ENCODE results near the gene TRIM63.
"Not testable (repeated sequence)": the region's sequence is repeated elsewhere in the genome, so short reads cannot be mapped to it uniquely, and the experiment has no call there.

The TRIM63 gene

DNA sequence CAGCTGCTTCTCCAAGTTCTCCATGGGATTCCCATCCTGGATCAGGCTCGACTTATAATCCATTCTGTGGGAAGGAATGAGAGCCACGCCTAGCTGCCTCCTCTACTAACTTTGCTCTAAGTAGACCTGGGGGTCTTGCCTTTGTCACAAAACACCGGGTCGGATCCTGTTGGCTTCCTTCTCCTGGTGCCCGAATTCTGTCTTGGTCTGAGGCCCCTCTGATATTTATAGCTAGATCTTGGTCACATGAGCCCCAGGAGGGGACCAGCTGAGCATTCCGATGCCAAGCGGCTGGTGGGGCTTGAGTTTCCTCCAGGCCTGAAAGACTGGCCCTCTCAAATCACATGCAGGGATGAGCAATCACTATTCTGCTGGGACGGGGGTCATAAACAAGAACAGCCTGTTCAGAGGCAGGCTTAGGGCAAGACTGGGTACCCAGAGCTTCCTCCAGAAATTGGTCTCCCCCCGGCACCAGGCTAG lies at the start of gene TRIM63:
TSS of gene TRIM63 (minus strand) at position 199 of the 480 bp plus-strand sequence. CDS start at position 63, 136 bp downstream.
- FAIRE-seq = no peak

DNA sequence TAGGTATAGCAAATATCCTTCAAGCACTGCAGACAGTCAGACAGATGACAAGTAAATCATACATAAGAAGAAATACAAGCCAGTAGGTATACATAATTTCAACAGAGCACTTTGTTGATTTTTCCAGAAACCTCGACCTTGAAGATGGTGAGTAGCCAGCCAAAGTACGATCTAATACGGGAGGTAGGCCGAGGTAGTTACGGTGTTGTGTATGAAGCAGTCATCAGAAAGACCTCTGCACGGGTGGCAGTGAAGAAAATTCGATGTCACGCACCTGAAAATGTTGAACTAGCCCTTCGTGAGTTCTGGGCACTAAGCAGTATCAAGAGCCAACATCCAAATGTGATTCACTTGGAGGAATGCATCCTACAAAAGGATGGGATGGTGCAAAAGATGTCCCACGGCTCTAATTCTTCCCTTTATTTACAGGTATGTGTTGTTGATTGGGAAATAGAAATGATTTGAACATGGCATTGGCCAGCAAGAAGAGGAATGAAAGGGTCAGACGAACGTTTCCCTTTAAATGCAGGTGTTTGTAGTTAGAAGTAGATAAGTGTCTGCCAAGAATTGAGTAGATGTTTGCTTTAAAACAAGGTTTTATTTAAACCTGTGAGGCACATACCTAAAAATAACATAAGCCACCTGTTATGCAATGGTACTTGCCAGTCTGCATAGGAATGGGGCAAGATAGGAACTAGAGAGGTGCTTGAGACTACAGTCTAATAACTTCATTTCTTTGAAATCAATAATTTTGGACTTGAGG lies 46.9 kb upstream of the TRIM63 start:
- no peak for FAIRE-seq

DNA sequence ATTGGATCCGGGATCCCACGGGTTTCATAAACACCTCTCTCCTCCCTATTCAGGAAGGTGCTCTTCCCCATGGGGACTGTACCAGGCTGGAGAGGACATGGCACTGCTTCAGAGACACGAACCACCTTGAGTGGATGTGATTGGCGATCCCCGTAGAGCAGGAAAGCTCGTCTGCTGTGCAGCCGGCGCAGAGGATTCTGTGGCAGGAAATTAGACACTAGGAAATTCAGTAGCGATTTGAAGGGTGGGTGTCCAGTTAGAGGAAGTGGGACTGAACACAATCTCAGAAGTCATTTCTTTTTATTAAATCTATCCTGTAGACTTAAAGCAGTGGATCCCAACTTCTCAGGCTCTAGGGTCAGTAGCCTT lies 45.0 kb upstream of the TRIM63 start:
- no peak for FAIRE-seq

DNA sequence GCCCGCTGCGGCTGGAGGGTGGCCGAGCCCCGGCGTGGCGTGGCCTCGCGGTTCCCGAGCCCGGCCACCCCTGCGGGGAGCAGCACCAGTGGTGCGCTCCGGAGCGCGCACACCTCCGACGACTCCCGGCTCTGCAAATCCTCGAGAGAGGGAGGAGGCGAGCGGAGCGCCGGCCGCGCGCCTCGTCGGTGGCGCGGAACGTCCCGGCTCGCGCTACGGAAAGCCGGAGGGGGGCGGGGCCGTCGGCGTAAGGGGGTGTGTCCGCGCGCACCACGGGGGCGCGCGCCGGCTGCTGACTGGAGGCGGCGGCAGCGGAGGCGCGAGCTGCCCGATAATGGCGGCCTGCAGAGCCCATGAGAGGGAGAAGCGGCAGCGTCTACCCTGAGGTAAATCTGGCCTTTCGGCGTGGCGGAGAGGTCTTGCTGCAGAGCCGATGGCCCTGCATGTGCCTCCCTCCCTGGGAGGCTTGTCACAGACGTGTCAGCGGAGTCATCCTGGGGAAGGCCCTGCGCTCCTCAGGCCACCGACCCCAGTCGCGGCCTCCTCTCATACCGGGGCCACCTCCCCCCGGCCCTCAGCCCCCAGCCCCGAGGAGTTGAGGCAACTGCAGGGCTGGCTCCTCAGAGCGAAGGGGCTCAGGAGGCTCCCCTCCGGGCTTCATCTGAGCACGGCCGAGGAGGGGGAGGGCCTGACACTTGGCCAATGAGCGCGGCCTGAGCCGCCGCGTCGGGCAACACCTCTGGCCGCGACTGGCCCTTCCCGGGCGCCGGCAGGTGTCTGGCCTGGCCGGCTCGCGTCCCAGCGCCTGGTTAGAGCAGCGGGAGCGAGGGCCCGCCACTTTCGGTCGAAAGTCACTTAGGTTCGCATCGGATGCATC lies 44.3 kb upstream of the TRIM63 start, which contains the start of gene PDIK1L:
TSS of gene PDIK1L (plus strand) at position 295 of the 877 bp plus-strand sequence. CDS start 2,485 bp downstream, outside the sequence.
- FAIRE-seq = no peak

DNA sequence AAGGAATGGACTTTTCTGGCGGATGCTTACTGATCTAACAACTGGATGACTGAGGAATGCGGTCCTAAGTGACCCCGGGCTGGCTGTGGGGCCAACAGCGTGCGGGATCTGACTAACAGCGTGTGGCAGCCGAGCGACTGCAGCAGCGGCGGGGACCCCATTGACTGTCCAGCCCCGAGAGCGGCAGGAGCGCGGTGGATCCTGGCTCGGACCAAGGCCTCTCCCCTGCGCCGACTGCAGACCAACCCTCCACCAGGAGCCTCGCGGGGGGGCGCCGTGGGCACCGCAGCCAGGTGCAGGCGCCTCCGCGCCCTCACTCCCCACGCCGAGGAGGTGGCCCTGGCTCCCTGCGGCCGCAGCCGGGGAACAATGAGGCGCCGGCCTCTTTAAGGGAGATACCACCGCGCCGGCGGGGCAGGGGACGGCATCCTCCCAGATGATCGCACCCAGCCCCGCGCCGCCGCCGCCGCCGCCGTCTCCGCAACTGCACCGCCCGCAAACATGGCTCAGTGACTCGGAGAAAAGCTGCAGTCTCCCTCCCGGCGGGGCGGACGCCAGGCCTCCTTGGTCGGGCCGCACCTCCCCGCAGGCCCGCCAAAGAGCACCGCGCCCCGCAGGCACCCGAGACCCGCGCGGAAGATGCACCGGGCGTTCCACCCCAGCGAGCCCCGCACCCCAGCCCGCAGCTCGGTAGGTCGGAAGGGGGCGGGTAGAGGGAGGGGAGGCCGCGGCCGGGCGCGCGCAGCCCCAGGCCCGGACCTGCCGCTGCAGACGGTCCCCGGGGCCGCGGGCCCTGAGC lies 43.5 kb upstream of the TRIM63 start:
- FAIRE-seq = no peak

DNA sequence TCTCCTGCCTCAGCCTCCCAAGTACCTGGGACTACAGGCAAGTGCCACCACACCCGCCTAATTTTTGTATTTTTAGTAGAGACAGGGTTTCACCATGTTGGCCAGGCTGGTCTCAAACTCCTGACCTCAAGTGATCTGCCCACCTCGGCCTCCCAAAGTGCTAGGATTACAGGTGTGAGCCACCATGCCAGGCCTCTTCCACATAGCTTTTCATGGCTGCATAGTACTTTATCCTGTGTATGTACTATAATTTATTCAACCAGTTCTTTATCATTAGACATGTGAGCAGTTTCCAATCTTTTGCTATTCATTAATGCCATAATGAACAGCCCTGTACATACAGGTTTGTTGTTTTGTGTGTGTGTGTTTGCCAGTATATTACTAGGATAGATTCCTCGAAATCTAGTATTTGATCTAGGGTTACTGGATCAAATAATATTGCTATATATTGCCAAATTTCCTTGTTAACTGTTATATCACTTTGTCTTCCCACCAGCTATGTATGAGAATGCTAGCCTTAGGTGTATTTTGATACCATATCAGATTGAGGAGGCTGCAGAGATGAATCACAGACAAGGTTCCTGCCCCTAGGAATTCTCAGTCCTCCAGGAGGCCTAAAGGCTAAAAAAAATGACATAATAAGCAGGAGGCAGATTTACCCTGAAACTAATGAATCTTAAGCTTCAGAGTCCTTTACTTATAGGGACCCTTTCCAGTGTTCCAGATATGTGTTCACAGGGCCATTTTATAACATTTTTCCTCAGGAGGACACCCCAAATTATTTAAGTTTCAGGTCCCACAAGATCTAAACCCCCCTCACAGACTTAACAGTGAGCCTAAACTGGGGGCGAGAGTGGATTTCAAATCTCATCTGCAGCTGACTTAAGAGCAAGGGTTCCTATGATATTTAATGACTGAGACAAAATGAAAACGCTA lies 42.1 kb upstream of the TRIM63 start:
- no peak for FAIRE-seq

DNA sequence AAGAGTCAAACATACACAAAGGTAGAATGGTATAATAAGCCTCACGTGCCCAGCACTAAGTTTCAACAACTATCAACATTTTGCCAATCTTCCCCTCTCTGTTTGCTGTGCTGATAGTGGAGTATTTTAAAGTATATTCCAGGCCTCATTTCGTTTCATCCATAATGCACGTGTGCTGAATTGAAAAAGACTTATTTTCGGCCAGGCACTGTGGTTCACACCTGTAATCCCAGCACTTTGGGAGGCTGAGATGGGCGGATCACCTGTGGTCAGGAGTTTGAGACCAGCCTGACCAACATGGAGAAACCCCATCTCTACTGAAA lies 37.8 kb upstream of the TRIM63 start:
- FAIRE-seq = not testable (repeated sequence)

DNA sequence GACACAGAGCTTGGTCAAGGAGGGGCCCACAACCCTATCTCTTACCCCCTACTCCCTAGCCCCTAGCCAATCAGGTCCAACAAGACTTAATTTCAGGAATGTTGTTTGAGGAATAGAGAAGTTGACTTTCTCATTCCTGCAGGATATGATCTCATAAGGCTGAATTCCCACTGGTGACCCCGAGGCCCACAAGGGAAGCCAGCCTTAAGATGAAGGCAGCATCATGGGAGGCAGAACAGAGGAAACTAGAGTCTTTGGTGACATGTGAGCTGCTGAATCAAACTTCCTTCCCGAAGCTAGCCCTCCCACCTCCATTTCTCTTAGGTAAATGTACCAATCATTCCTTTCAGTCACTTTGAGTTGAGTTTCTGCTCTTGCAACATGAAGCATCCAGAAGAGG lies 35.1 kb upstream of the TRIM63 start:
- no peak for FAIRE-seq

DNA sequence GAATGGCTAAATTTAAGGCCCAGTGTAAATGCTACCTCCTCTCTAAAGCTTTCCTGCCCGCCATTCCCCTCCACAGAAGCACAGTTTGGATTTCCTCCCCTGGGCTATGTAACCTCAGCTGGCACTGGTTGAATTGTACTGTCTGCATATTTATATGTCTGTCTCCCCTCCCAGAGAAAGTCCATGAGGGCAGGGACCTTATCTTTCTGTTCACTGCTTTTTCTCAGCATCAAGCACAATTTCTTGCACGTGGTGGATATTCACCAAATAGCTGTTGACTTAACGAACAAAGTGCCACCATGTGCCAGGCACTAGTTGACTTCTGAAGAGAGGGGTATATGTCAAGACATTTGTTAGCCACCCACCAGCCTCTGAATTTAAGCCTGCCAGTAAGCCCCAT lies 34.7 kb upstream of the TRIM63 start:
- FAIRE-seq = no peak

DNA sequence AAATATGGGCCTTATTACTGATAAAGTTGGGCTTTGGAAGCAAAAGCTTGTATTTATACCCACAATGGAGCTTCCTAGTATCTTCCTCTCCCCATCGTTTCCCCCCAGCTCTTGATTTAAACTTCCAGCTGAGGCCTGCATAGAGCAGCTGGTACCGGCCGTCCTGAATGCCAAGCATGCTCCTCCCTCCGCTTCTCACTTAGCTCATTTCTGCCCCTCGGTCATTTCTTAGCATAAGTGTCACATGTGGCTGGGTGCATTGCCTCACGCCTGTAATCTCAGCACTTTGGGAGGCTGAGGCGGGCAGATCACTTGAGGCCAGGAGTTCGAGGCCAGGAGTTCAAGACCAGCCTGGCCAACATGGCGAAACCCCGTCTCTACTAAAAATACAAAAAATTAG lies 32.8 kb upstream of the TRIM63 start:
- FAIRE-seq = not testable (repeated sequence)

DNA sequence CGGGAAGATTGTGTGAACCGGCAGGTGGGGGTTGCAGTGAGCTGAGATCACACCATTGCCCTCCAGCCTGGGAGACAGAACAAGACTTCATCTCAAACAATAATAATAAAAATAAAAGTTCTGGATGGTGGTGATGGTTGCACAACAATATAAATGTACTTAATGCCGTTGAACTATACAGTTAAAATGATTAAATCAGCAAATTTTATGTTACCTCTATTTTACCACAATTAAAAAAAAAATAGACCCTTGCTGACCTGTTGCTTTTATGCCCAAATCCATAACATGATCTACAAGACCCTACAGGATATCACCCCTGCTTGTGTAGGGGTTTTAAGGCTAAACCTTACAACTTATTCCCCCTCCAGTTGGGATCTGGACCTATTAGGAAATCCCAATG lies 32.4 kb upstream of the TRIM63 start:
- FAIRE-seq = no peak

DNA sequence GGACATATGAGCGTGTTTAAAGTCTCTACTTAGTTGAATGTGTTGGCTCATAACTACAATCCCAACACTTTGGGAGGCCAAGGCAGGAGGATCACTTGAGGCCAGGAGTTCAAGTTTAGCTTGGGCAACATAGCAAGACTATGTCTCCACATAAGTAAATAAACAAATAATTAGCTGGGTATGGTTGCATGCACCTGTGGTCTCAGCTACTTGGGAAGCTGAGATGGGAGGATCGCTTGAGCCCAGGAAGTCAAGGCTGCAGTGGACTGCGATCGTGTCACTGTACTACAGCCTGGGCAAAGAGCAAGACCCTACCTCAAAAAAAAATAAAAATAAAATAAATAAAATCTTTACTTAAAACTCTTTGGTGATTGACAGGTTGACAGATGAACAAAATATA lies 31.2 kb upstream of the TRIM63 start:
- FAIRE-seq = no peak

DNA sequence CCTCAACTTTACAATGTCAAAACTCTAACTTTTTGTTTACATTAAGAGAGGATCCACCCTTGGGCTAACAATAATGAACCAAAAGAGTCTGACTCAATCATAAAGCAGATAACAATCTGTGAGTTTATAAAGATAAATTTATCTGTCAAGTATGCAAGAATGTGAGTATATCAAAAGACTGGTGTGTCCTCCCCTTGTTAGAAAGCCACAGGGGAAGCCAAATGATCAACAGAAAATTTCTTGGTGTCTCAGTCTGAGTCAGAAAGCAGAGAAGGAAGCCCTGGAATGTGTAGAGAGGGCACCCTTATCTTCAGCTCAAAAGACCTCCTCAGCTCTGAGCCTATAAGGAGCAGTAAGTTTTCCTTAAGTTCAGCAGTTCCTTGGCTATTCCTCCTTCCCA lies 30.3 kb upstream of the TRIM63 start:
- FAIRE-seq = no peak

DNA sequence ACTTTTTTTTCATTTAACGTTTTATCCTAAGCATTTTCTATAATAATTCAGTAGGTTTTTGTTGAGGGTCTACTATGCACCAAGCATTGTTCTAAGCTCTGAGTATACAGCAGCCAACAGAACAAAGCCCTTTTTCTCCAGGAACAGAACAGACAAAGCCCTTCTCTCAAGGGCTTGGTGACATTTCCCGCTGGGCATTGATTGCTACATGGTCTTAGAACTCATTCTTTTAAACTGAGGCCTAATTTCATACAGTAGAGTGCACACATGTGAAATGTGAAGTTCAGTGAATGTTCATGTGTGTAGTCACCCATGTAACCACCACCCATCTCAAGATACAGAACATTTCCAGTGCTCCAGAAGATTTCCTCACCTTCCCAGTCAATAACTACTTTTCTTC lies 29.0 kb upstream of the TRIM63 start:
- FAIRE-seq = no peak

DNA sequence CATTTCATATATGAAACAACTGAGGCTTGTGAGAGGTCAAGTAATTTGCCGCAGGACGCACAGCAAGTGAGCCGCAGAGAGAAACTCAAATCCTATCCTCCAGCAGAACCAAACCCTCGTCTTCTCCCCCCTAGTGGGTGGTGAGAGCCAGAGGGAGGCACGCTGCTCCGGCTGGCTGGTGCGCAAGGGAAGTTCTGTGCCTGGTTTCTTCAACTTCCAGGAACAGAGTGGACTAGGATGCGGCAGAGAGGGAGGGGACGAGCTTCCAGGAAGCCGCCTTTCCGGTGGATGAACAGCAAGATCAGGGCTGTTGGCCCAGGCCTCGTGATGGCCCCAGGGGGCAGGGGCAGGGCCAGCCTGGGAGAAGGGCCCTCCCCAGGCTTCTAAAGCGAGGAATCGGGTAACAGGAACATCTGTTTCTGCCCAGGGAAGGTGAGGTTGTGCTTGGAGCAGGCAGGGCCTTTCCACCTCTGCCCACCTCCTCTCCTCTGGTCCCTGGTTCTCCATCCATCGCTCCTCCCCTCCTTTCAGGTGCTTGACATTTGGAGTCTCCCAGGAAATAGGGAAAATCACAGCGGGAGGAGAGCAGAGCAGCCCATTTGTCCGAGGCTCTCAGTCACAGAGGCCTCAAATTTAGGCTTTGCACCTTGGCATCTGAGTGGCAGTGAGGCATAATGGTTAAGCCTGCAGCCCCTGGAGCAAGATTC lies 27.4 kb upstream of the TRIM63 start:
- FAIRE-seq = no peak

DNA sequence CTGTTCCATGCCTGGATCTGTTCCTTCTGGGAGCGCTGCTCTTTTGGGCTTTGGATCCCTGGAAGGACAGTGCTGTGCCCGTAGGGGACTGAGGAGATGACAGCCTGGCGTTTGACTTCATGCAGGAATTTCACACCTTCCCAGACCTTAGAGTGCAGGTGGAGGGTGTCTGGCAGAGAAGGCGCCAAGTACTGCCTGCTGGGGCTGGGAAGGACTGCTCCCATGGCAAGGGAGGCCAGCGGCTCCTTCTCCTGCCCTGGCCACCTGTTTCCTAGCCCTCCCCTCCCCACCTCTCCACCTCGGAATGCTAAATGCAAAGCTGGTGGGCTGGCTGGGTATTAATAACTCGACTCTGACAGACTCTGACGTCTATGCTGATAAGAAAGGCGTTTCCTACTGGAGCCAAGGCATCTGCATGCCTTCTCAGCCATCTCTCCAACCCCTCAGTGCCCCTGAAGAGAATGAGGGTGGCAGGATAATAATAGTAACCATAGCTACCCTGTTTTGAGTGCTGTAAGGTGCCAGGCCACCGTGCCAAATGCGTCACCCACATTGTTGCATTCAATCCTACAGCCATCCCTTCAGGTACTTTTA lies 26.7 kb upstream of the TRIM63 start:
- no peak for FAIRE-seq

DNA sequence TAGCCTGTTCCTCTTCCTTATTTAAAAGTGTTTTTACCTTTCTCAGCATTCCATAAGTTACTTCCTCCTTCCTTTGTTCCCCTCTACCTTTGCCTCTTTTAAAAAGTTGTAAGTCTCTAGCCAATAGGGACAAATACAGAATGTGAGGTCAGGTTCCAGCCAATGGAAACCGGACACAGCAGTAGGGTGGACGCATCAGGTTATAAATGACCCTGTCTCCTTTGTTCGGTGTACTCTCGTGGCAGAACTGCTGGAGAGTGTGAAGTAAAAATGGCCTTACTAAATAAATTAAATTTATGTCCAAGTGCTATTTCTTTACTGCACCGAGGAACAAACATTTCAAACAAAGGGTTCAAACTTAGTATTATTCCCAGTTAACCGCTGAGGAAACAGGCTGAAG lies 26.1 kb upstream of the TRIM63 start:
- not testable (repeated sequence) for FAIRE-seq

DNA sequence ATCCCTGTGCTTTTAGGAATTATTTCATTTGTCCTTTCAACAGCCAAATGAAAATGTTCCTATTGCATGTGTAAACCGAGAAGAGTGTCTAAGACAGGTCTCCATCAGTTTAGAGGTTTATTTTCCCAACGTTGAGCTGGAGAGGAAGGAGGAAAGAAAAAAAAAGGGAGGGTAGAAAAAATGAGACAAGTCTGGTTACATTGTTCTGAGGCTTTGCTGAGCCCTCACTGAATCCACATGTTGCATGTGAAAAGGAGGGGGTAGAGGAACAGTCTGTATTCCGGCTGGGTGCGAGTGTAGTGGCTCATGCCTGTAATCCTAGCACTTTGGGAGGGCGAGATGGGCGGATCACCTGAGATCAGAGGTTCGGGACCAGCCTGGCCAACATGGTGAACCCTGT lies 25.0 kb upstream of the TRIM63 start:
- no peak for FAIRE-seq

DNA sequence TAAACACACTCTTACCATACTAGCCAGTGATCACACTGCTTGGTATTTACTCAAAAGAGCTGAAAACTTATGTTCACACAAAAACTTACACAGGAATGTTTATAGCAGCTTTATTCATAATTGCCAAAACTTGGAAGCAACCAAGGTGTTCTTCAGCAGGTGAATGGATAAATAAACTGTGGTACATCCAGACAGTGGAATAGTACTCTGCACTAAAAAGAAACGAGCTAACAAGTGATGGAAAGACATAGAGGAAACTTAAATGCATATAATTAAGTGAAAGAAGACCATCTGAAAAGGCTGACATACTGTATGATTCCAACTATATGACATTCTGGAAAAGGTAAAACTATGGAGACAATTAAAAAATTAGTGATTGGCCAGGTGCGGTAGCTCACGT lies 23.5 kb upstream of the TRIM63 start:
- FAIRE-seq = no peak

DNA sequence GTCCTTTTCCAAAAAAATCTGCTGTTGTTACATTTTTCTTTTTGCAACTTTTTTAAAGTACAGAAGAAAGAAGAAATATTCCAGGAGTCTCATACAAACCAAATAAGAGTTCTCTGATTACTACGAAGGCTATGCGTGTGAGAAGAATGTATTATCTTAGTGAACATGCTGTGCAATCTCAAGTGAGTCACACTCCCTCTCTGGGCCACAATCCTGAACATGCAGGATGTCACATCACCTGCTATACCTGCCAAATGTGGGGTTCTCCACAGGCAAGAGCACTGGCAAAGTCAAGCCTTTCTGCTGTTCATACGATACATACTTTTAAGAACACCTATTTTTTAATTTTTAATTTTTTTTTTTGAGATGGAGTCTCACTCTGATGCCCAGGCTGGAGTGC lies 21.7 kb upstream of the TRIM63 start:
- no peak for FAIRE-seq

DNA sequence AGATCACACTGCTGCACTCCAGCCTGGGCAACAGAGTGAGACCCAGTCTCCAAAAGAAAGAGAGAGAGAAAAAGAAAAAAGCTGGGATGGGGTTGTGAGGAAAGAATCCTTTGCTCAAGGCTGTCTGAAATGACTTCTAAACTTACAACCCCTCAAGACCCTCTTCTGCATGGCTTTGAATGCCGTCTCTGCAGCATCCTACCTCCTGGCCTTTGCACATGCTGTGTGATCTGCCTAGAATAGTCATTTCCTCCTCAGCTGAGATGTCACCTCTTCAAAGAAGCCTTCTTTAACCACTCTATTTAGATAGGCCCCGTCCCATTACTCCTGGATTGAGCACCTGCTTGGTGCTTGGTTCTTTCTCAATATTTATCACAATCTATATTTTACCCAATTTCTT lies 17.4 kb upstream of the TRIM63 start:
- no peak for FAIRE-seq

Measured in colon (tissue), 2 donors.